Left kidney (tissue), 1 donor: ENCODE results near the gene TRIP13. TPM values are rescaled to one million over a fixed set of nuclear protein-coding genes. Genes with fewer than 3 reads are reported as not detected.

ENCODE experiments used
- polyA plus RNA-seq: library from polyadenylated mRNA; unstranded; fragments of 120-200 nt; gene quantifications from one replicate; pipeline ENCODE4 v1.2.1, GENCODE V29; 2013; ENCODE audit not compliant: insufficient read length

TRIP13 gene
- polyA plus RNA-seq, 1 donor = 14.5 TPM

Other genes with a start within 250 kb of the TRIP13 start
- gene TPPP, start 199.5 kb upstream of the TRIP13 start, polyA plus RNA-seq = 7.3 TPM
- 8.9 TPM for gene ZDHHC11B, start 108.2 kb upstream of the TRIP13 start, polyA plus RNA-seq
- 14.7 TPM for gene ZDHHC11, start 41.9 kb upstream of the TRIP13 start, polyA plus RNA-seq
- 47.5 TPM for gene BRD9, start 83 bp upstream of the TRIP13 start, polyA plus RNA-seq
- gene NKD2, start 115.9 kb downstream of the TRIP13 start, polyA plus RNA-seq = 15.6 TPM
- gene SLC12A7, start 219.2 kb downstream of the TRIP13 start, polyA plus RNA-seq = 38.3 TPM